SK-N-SH (cell line): ENCODE measurements around the gene OR2H1. TPM values are rescaled to one million over a fixed set of nuclear protein-coding genes. Genes with fewer than 3 reads are reported as not detected.

ENCODE experiments used
- CTCF ChIA-PET: fragments of 300-600, 350-600 bp; formaldehyde crosslinking; extraction: SDS; loops from one replicate; lab custom pipeline; 2021; lab: Yijun Ruan, JAX
- POLR2A ChIA-PET: fragments of 350-600 bp; sonication (Branson Sonifier 250); formaldehyde crosslinking; extraction: SDS; loops from one replicate; lab custom pipeline; 2020; ENCODE audit warnings: antibody characterized with exemption, inconsistent platforms; lab: Yijun Ruan, JAX
- DNase-seq: peaks from one replicate; pipeline ENCODE4 v3.0.0; 2012
- H2AFZ ChIP-seq: fragments of 200-600 bp; sonication (generic); 2 replicates; pipeline ENCODE4 v1.8.1; 2016; ENCODE audit warnings: antibody characterized with exemption, mild to moderate bottlenecking, low read depth
- H3F3A ChIP-seq: fragments of 200-600 bp; sonication (generic); replicated peaks from 2 replicates; pipeline ENCODE3; 2016; ENCODE audit warnings: antibody characterized with exemption, mild to moderate bottlenecking; ENCODE audit not compliant: insufficient read depth
- H3K27ac ChIP-seq, 2 experiments: fragments of 200-500 bp in 1 of 2; fragments of 200-600 bp in 1 of 2; sonication (Bioruptor generic) in 1 of 2; sonication (generic), shearing (Covaris generic) in 1 of 2; 2 replicates each; pipeline versions ENCODE4 v1.5.1 to v1.6.1; 2014 to 2016; ENCODE audit warnings: low read depth in 2 of 2, inconsistent platforms in 1 of 2, low read length in 1 of 2, mild to moderate bottlenecking in 1 of 2, mixed read lengths in 1 of 2
- H3K27me3 ChIP-seq: fragments of 200-600 bp; sonication (generic), shearing (Covaris generic); 2 replicates; pipeline ENCODE4 v1.6.1; 2016; ENCODE audit warnings: mixed run types; ENCODE audit not compliant: insufficient read depth
- H3K36me3 ChIP-seq, 2 experiments: fragments of 200-500 bp in 1 of 2; fragments of 200-600 bp in 1 of 2; sonication (Bioruptor generic) in 1 of 2; sonication (generic) in 1 of 2; replicated peaks in 1 of 2; 2 replicates each; pipeline versions ENCODE3 to v1.5.1; 2014 to 2016; ENCODE audit warnings: low read length in 1 of 2, mild to moderate bottlenecking in 1 of 2; ENCODE audit not compliant: insufficient read depth in 2 of 2, control insufficient read depth in 1 of 2
- H3K4me1 ChIP-seq, 2 experiments: fragments of 200-500 bp in 1 of 2; fragments of 200-600 bp in 1 of 2; sonication (Bioruptor generic) in 1 of 2; sonication (generic), shearing (Covaris generic) in 1 of 2; 2 replicates each; pipeline versions ENCODE4 v1.5.1 to v1.6.1; 2014 to 2016; ENCODE audit warnings: low read depth in 1 of 2, low read length in 1 of 2, mixed run types in 1 of 2; ENCODE audit not compliant: insufficient read depth in 2 of 2, control insufficient read depth in 1 of 2
- H3K4me2 ChIP-seq: fragments of 200-600 bp; sonication (generic), shearing (Covaris generic); 2 replicates; pipeline ENCODE4 v1.6.1; 2017; ENCODE audit warnings: mixed run types
- H3K4me3 ChIP-seq, 2 experiments: fragments of 200-500 bp in 1 of 2; fragments of 200-600 bp in 1 of 2; sonication (Bioruptor generic) in 1 of 2; sonication (generic), shearing (Covaris generic) in 1 of 2; 2 replicates each; pipeline versions ENCODE4 v1.5.1 to v1.8.1; 2014 to 2016; ENCODE audit warnings: low read depth in 2 of 2, inconsistent platforms in 1 of 2, low read length in 1 of 2, mild to moderate bottlenecking in 1 of 2, mixed read lengths in 1 of 2, moderate library complexity in 1 of 2
- H3K79me2 ChIP-seq: fragments of 200-600 bp; sonication (generic); 2 replicates; pipeline ENCODE4 v1.8.1; 2017; ENCODE audit warnings: mild to moderate bottlenecking; ENCODE audit not compliant: insufficient read depth
- H3K9ac ChIP-seq: fragments of 200-600 bp; sonication (generic); 2 replicates; pipeline ENCODE4 v1.6.1; 2017; ENCODE audit warnings: mixed run types
- H3K9me2 ChIP-seq: fragments of 200-600 bp; sonication (generic); 2 replicates; pipeline ENCODE4 v1.6.1; 2017; ENCODE audit warnings: mixed run types
- H3K9me3 ChIP-seq: fragments of 200-600 bp; sonication (generic); 2 replicates; pipeline ENCODE4 v1.6.1; 2017; ENCODE audit warnings: mixed run types, mild to moderate bottlenecking, moderate library complexity
- H4K20me1 ChIP-seq: fragments of 200-600 bp; sonication (generic); 2 replicates; pipeline ENCODE4 v1.6.1; 2017; ENCODE audit warnings: mild to moderate bottlenecking, mixed run types; ENCODE audit not compliant: insufficient read depth
- ELF1 ChIP-seq: IDR thresholded peaks from 2 replicates; pipeline ENCODE4 v1.4.0; 2012
- EP300 ChIP-seq, 2 experiments: IDR thresholded peaks; 2 replicates each; pipeline versions ENCODE4 v1.4.0 to v1.6.1; 2012; ENCODE audit warnings: borderline replicate concordance in 1 of 2, low read depth in 1 of 2, low read length in 1 of 2
- EZH2phosphoT487 ChIP-seq: fragments of 200-600 bp; sonication (generic); IDR thresholded peaks from 2 replicates; pipeline ENCODE4 v1.6.1; 2017; ENCODE audit warnings: low read depth, mixed run types, mild to moderate bottlenecking, antibody characterized with exemption, moderate library complexity, borderline replicate concordance
- FOXM1 ChIP-seq: IDR thresholded peaks from 2 replicates; pipeline ENCODE4 v1.4.0; 2012; ENCODE audit warnings: low read depth, mild to moderate bottlenecking
- JUND ChIP-seq: IDR thresholded peaks from 2 replicates; pipeline ENCODE4 v1.4.0; 2012
- NFIC ChIP-seq: IDR thresholded peaks from 2 replicates; pipeline ENCODE4 v1.4.0; 2012; ENCODE audit warnings: borderline replicate concordance
- POLR2AphosphoS5 ChIP-seq: IDR thresholded peaks from 2 replicates; pipeline ENCODE4 v1.6.1; 2012; ENCODE audit warnings: low read depth, low read length
- RAD21 ChIP-seq: IDR thresholded peaks from 2 replicates; pipeline ENCODE4 v1.6.1; 2012; ENCODE audit warnings: mild to moderate bottlenecking, low read length
- RFX5 ChIP-seq: IDR thresholded peaks from 2 replicates; pipeline ENCODE4 v1.6.1; 2012; ENCODE audit warnings: mild to moderate bottlenecking, improper control_type of control experiment, low read length
- SIN3A ChIP-seq: IDR thresholded peaks from 2 replicates; pipeline ENCODE4 v1.6.1; 2012; ENCODE audit warnings: low read depth, mild to moderate bottlenecking, low read length, moderate library complexity, borderline replicate concordance
- SMC3 ChIP-seq: IDR thresholded peaks from 2 replicates; pipeline ENCODE4 v1.6.1; 2012; ENCODE audit warnings: low read depth, low read length, improper control_type of control experiment
- TCF12 ChIP-seq: IDR thresholded peaks from 2 replicates; pipeline ENCODE4 v1.4.0; 2012
- YY1 ChIP-seq: IDR thresholded peaks from 2 replicates; pipeline ENCODE4 v1.4.0; 2012; ENCODE audit warnings: low read depth, mild to moderate bottlenecking
- WGBS: methylation state at CpG from one replicate; pipeline ENCODE4 v1.1.6; 2017; ENCODE audit warnings: low lambda C conversion rate; 5-methylcytosine and 5-hydroxymethylcytosine counted together
- polyA plus RNA-seq, 3 experiments: library from polyadenylated mRNA; depleted of rRNA; stranded (reverse); fragments of >200 nt; gene quantifications; 2 replicates each; pipeline ENCODE4 v1.2.3, GENCODE V29; 2012
- TF ChIP-seq, protein P1 (sequence below): IDR thresholded peaks from 2 replicates; pipeline ENCODE4 v1.6.1; 2012; ENCODE audit warnings: mild to moderate bottlenecking, low read depth, low read length, moderate library complexity
- TF ChIP-seq, protein P2 (sequence below): IDR thresholded peaks from 2 replicates; pipeline ENCODE4; 2012
- TF ChIP-seq, protein P3 (sequence below): fragments of 200-600 bp; sonication (generic); IDR thresholded peaks from 2 replicates; pipeline ENCODE4 v1.6.1; 2017; ENCODE audit warnings: antibody characterized with exemption, mild to moderate bottlenecking, moderate library complexity
- TF ChIP-seq, protein P4 (sequence below): IDR thresholded peaks from 2 replicates; pipeline ENCODE4 v1.4.0; 2012; ENCODE audit warnings: low read depth

The OR2H1 gene
- polyA plus RNA-seq, 1 of the 3 experiments (the other 2 are of a cell fraction) = not detected

DNA sequence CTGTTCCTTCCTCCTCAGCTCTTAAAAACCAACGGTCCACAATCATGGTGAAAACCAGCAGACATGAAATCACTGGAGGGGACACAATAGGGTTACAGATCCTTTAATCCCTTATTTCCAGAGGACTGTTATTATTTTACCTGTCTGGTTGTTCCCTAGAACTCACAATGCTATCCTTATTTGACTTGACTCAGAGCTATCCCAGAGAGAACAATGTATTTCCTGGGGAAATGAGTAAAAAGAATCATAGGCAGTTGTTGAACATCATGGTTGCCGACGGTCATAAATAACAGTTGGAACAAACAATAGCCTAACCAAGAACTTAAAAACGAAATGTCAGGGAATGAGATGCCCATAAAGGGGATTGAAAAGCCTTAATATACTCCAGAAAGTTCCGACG lies 9.3 kb downstream of the OR2H1 start:
- 5% methylated on average over 6 of the region's 6 CpGs for WGBS
- H4K20me1 ChIP-seq = no peaks in the 10 kb centered on the region
- no peaks in the 10 kb centered on the region for H3K9me3 ChIP-seq
- CTCF ChIA-PET = interaction anchor here (0.6 kb wide), 1 partner anchor 697 kb away, joined by 4 read pairs; no protein-coding TSS in a partner anchor
- H3K79me2 ChIP-seq = no peaks in the 10 kb centered on the region
- H3K9ac ChIP-seq = no peak overlapping the region
- H2AFZ ChIP-seq = no peak overlapping the region
- no peaks in the 10 kb centered on the region for H3K9me2 ChIP-seq
- H3F3A ChIP-seq = peaks cover 4% of the 10 kb centered on the region
- H3K36me3 ChIP-seq = no peaks in the 10 kb centered on the region
- H3K27me3 ChIP-seq = peaks cover 6% of the 10 kb centered on the region; the same call in 1 of the 2 replicates
- H3K4me3 ChIP-seq = no peak overlapping the region
- DNase-seq = no peak
- peak overlapping the region in 1 of 2 experiments; percentile 48; a peak in 1 of 4 replicates for H3K27ac ChIP-seq
- H3K4me1 ChIP-seq = peaks cover 0 to 5% of the 10 kb centered on the region in 2 experiments; a peak in 1 of 4 replicates
- peak overlapping the region; percentile 17; the same call in 1 of the 2 replicates for H3K4me2 ChIP-seq
- no peak for TF ChIP-seq RFX5
- TF ChIP-seq, protein P1, sequence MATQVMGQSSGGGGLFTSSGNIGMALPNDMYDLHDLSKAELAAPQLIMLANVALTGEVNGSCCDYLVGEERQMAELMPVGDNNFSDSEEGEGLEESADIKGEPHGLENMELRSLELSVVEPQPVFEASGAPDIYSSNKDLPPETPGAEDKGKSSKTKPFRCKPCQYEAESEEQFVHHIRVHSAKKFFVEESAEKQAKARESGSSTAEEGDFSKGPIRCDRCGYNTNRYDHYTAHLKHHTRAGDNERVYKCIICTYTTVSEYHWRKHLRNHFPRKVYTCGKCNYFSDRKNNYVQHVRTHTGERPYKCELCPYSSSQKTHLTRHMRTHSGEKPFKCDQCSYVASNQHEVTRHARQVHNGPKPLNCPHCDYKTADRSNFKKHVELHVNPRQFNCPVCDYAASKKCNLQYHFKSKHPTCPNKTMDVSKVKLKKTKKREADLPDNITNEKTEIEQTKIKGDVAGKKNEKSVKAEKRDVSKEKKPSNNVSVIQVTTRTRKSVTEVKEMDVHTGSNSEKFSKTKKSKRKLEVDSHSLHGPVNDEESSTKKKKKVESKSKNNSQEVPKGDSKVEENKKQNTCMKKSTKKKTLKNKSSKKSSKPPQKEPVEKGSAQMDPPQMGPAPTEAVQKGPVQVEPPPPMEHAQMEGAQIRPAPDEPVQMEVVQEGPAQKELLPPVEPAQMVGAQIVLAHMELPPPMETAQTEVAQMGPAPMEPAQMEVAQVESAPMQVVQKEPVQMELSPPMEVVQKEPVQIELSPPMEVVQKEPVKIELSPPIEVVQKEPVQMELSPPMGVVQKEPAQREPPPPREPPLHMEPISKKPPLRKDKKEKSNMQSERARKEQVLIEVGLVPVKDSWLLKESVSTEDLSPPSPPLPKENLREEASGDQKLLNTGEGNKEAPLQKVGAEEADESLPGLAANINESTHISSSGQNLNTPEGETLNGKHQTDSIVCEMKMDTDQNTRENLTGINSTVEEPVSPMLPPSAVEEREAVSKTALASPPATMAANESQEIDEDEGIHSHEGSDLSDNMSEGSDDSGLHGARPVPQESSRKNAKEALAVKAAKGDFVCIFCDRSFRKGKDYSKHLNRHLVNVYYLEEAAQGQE = no peak
- TF ChIP-seq, protein P2, sequence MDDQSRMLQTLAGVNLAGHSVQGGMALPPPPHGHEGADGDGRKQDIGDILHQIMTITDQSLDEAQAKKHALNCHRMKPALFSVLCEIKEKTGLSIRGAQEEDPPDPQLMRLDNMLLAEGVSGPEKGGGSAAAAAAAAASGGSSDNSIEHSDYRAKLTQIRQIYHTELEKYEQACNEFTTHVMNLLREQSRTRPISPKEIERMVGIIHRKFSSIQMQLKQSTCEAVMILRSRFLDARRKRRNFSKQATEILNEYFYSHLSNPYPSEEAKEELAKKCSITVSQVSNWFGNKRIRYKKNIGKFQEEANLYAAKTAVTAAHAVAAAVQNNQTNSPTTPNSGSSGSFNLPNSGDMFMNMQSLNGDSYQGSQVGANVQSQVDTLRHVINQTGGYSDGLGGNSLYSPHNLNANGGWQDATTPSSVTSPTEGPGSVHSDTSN = no peak
- TF ChIP-seq EZH2phosphoT487 = no peak
- TF ChIP-seq, protein P3, sequence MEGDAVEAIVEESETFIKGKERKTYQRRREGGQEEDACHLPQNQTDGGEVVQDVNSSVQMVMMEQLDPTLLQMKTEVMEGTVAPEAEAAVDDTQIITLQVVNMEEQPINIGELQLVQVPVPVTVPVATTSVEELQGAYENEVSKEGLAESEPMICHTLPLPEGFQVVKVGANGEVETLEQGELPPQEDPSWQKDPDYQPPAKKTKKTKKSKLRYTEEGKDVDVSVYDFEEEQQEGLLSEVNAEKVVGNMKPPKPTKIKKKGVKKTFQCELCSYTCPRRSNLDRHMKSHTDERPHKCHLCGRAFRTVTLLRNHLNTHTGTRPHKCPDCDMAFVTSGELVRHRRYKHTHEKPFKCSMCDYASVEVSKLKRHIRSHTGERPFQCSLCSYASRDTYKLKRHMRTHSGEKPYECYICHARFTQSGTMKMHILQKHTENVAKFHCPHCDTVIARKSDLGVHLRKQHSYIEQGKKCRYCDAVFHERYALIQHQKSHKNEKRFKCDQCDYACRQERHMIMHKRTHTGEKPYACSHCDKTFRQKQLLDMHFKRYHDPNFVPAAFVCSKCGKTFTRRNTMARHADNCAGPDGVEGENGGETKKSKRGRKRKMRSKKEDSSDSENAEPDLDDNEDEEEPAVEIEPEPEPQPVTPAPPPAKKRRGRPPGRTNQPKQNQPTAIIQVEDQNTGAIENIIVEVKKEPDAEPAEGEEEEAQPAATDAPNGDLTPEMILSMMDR = no peak
- no peak for TF ChIP-seq POLR2AphosphoS5
- TF ChIP-seq RAD21 = no peak
- TF ChIP-seq, all 33 proteins: peak for 0
- POLR2A ChIA-PET = no interaction called here

DNA sequence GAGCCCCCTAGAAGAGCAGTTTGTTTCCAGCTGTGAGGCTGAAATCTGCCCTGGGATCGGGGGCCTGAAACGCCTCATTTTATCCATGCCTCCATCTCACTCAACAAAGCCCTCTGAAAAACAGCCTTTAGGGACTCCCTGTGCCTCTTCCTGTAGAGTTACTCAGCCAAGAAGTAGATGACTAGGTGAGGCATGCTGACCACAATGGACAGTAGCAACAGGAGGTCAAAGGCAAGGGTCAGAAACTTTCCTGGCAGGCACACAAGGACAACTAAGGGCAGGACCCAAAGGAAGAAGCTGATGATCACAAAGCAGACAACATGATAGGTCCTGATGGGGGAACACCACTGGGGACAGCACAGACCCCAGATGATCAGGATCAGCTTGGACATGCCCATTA lies 18.0 kb downstream of the OR2H1 start:
- H3K9ac ChIP-seq = no peak overlapping the region
- H3K9me2 ChIP-seq = no peaks in the 10 kb centered on the region
- H2AFZ ChIP-seq = no peak overlapping the region
- ChIA-PET CTCF (no interaction called here), POLR2A (no interaction called here)
- WGBS = 0% methylated on average over 2 of the region's 2 CpGs
- no peaks in the 10 kb centered on the region for H3K36me3 ChIP-seq
- H3K79me2 ChIP-seq = no peaks in the 10 kb centered on the region
- H3K9me3 ChIP-seq = no peaks in the 10 kb centered on the region
- no peak overlapping the region for H3K4me2 ChIP-seq
- H3K27me3 ChIP-seq = no peaks in the 10 kb centered on the region; the same call in 1 of the 2 replicates
- TF ChIP-seq YY1 = no peak
- TF ChIP-seq TCF12 = no peak
- TF ChIP-seq POLR2AphosphoS5 = no peak
- TF ChIP-seq ELF1 = no peak
- TF ChIP-seq EP300 (IDR thresholded peaks at IDR 0.05; ENCODE audit: borderline replicate concordance in 1 of 2, low read depth in 1 of 2, low read length in 1 of 2) = no peak
- no peak for TF ChIP-seq FOXM1
- TF ChIP-seq NFIC = no peak
- no peak for TF ChIP-seq SIN3A
- no peak for TF ChIP-seq SMC3
- no peak for TF ChIP-seq JUND
- TF ChIP-seq, protein P4, sequence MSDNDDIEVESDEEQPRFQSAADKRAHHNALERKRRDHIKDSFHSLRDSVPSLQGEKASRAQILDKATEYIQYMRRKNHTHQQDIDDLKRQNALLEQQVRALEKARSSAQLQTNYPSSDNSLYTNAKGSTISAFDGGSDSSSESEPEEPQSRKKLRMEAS = no peak
- TF ChIP-seq RFX5 = no peak
- no peaks in the 10 kb centered on the region for H4K20me1 ChIP-seq
- H3K4me1 ChIP-seq = peaks cover 0 to 2% of the 10 kb centered on the region in 2 experiments; a peak in 1 of 4 replicates
- no peak overlapping the region for H3K4me3 ChIP-seq
- DNase-seq = no peak
- H3K27ac ChIP-seq = no peak overlapping the region
- peaks cover under 1% of the 10 kb centered on the region for H3F3A ChIP-seq
